Caco-2 (cell line): Measurements from ENCODE around the gene CTNND2. TPM values are rescaled to one million over a fixed set of nuclear protein-coding genes. Genes with fewer than 3 reads are reported as not detected.

Experiments
- BruUV-seq: library from RNA; stranded (reverse); fragments of 400-500 nt; replicated peaks from 2 replicates; lab custom pipeline; 2021; lab: Mats Ljungman, UMichigan
- CTCF ChIA-PET: fragments of 300-600 bp; sonication (Branson Sonifier 250); formaldehyde crosslinking; loops from one replicate; lab custom pipeline; 2022; ENCODE audit warnings: antibody characterized with exemption; lab: Charles Lee
- POLR2A ChIA-PET: fragments of 300-600 bp; sonication (Branson Sonifier 250); formaldehyde crosslinking; loops from one replicate; lab custom pipeline; 2022; ENCODE audit warnings: antibody characterized with exemption; lab: Charles Lee
- DNase-seq, 2 experiments: peaks; one replicate each; pipeline versions ENCODE4 v3.0.0 to v3.0.0-alpha.2; 2020 to 2022
- H3K27me3 ChIP-seq: replicated peaks from 2 replicates; pipeline ENCODE4 v1.6.0; 2011; ENCODE audit warnings: low read length; ENCODE audit not compliant: control insufficient read depth, insufficient read depth
- H3K36me3 ChIP-seq: 2 replicates; pipeline ENCODE4 v1.5.1; 2011; ENCODE audit warnings: low read length; ENCODE audit not compliant: control insufficient read depth, insufficient read depth
- H3K4me1 ChIP-seq: fragments of 250-450 bp; sonication (Bioruptor Pico); 2 replicates; pipeline ENCODE4 v1.5.1; 2020; ENCODE audit warnings: mild to moderate bottlenecking
- H3K4me3 ChIP-seq: 2 replicates; pipeline ENCODE4 v1.5.1; 2011; ENCODE audit warnings: low read depth, mild to moderate bottlenecking, control low read depth, low read length
- H3K9me3 ChIP-seq: fragments of 250-450 bp; sonication (Bioruptor Pico); 2 replicates; pipeline ENCODE4 v1.5.1; 2020; ENCODE audit warnings: mild to moderate bottlenecking, moderate library complexity
- H3K27ac Mint-ChIP-seq: one replicate; pipeline ENCODE4 v1.8.0; 2022; ENCODE audit warnings: mixed read lengths; ENCODE audit not compliant: unreplicated experiment
- H3K27me3 Mint-ChIP-seq: one replicate; pipeline ENCODE4 v1.8.0; 2022; ENCODE audit warnings: mixed read lengths; ENCODE audit not compliant: insufficient read depth, unreplicated experiment
- H3K36me3 Mint-ChIP-seq: one replicate; pipeline ENCODE4 v1.8.0; 2022; ENCODE audit warnings: mild to moderate bottlenecking, mixed read lengths; ENCODE audit not compliant: insufficient read depth, unreplicated experiment
- H3K4me1 Mint-ChIP-seq: one replicate; pipeline ENCODE4 v1.8.0; 2022; ENCODE audit warnings: low read depth, mixed read lengths; ENCODE audit not compliant: unreplicated experiment
- H3K4me3 Mint-ChIP-seq: one replicate; pipeline ENCODE4 v1.8.0; 2022; ENCODE audit warnings: mild to moderate bottlenecking, moderate library complexity, mixed read lengths; ENCODE audit not compliant: unreplicated experiment
- H3K9me3 Mint-ChIP-seq: one replicate; pipeline ENCODE4 v1.8.0; 2022; ENCODE audit warnings: mixed read lengths; ENCODE audit not compliant: unreplicated experiment
- intact Hi-C: fragments of 100-400 bp; cut with micrococcal nuclease; formaldehyde crosslinking; loops from one replicate; pipeline ENCODE4 v1.10.0; 2022; ENCODE audit not compliant: unreplicated experiment
- total RNA-seq: library from RNA; stranded (reverse); gene quantifications from 2 replicates; pipeline ENCODE4 v1.2.3, GENCODE V29; 2022
- TF ChIP-seq, protein P1 (sequence below), 2 experiments: fragments of 200-600 bp in 1 of 2; IDR thresholded peaks; 1 replicate in 1 of 2; 2 replicates in 1 of 2; pipeline versions ENCODE4 v1.5.1 to v1.8.0; 2011 to 2022; ENCODE audit warnings: antibody characterized with exemption in 1 of 2, control low read depth in 1 of 2, inconsistent platforms in 1 of 2, low read depth in 1 of 2, low read length in 1 of 2, mild to moderate bottlenecking in 1 of 2, moderate library complexity in 1 of 2; ENCODE audit not compliant: insufficient read depth in 1 of 2, severe bottlenecking in 1 of 2, unreplicated experiment in 1 of 2

CTNND2 gene
- total RNA-seq, 1 experiment from 2014 or later = 0.32 TPM

GRCh38 chr5:11584017-11584416 is 320.2 kb downstream of the CTNND2 start:
- CTCF ChIA-PET = no interaction called here
- Histone ChIP-seq H3K4me3 (no peak overlapping the region), H3K36me3 (no peaks in the 10 kb centered on the region), H3K27me3 (no peaks in the 10 kb centered on the region), H3K9me3 (no peaks in the 10 kb centered on the region), H3K4me1 (no peaks in the 10 kb centered on the region)
- Mint-ChIP-seq H3K4me3 (no peak overlapping the region), H3K36me3 (no peaks in the 10 kb centered on the region), H3K27me3 (no peaks in the 10 kb centered on the region), H3K9me3 (no peaks in the 10 kb centered on the region), H3K27ac (no peak overlapping the region), H3K4me1 (no peaks in the 10 kb centered on the region)
- no TSS peak for BruUV-seq
- POLR2A ChIA-PET = no interaction called here
- TF ChIP-seq, protein P1, sequence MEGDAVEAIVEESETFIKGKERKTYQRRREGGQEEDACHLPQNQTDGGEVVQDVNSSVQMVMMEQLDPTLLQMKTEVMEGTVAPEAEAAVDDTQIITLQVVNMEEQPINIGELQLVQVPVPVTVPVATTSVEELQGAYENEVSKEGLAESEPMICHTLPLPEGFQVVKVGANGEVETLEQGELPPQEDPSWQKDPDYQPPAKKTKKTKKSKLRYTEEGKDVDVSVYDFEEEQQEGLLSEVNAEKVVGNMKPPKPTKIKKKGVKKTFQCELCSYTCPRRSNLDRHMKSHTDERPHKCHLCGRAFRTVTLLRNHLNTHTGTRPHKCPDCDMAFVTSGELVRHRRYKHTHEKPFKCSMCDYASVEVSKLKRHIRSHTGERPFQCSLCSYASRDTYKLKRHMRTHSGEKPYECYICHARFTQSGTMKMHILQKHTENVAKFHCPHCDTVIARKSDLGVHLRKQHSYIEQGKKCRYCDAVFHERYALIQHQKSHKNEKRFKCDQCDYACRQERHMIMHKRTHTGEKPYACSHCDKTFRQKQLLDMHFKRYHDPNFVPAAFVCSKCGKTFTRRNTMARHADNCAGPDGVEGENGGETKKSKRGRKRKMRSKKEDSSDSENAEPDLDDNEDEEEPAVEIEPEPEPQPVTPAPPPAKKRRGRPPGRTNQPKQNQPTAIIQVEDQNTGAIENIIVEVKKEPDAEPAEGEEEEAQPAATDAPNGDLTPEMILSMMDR (IDR thresholded peaks at IDR 0.05; ENCODE audit: insufficient read depth in 1 of 2, low read depth in 1 of 2, low read length in 1 of 2, severe bottlenecking in 1 of 2, unreplicated experiment in 1 of 2) = no peak
- no peak for DNase-seq
- intact Hi-C loops = no loop called here

- no peak for DNase-seq
- Histone ChIP-seq H3K4me1 (no peaks in the 10 kb centered on the region), H3K4me3 (no peak overlapping the region), H3K27me3 (no peaks in the 10 kb centered on the region; the same call in 1 of the 2 replicates), H3K9me3 (no peaks in the 10 kb centered on the region), H3K36me3 (no peaks in the 10 kb centered on the region)
- H3K4me1 Mint-ChIP-seq = no peaks in the 10 kb centered on the region
- no peak overlapping the region for H3K27ac Mint-ChIP-seq
- no peaks in the 10 kb centered on the region for H3K27me3 Mint-ChIP-seq
- H3K4me3 Mint-ChIP-seq = no peak overlapping the region
- CTCF ChIA-PET = no interaction called here
- no peaks in the 10 kb centered on the region for H3K9me3 Mint-ChIP-seq
- no TSS peak for BruUV-seq
- TF ChIP-seq, protein P1 (IDR thresholded peaks at IDR 0.05; ENCODE audit: insufficient read depth in 1 of 2, low read depth in 1 of 2, low read length in 1 of 2, severe bottlenecking in 1 of 2, unreplicated experiment in 1 of 2) = no peak
- POLR2A ChIA-PET = no interaction called here
- intact Hi-C loops = no loop called here
- no peaks in the 10 kb centered on the region for H3K36me3 Mint-ChIP-seq
Measured at GRCh38 chr5:11579351-11579750, 324.9 kb downstream of the CTNND2 start.

DNA sequence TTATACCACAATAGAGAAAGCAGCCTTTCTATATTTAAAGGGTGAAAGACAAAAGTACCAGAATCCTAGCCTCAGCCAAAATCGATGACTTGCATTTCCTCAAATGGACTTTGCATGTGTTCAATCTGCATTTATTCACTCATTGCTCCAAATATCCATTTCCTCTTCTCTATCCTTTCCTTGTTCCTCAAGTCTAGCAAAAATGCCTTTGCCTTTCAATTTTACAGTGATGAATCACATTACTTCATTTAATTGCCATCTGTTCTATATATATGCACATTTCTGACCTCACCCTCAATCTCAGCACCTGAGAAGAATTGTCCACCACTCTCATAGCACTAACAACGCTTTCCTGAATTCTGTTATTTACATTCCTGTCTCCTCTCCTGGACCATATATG is 329.5 kb downstream of the CTNND2 start:
- no peaks in the 10 kb centered on the region for H3K4me1 ChIP-seq
- no peaks in the 10 kb centered on the region for H3K27me3 Mint-ChIP-seq
- intact Hi-C loops = no loop called here
- H3K36me3 ChIP-seq = no peaks in the 10 kb centered on the region
- H3K9me3 ChIP-seq = no peaks in the 10 kb centered on the region
- H3K27me3 ChIP-seq = no peaks in the 10 kb centered on the region; the same call in 1 of the 2 replicates
- no peaks in the 10 kb centered on the region for H3K9me3 Mint-ChIP-seq
- ChIA-PET CTCF (no interaction called here), POLR2A (no interaction called here)
- H3K4me3 ChIP-seq = no peak overlapping the region
- H3K36me3 Mint-ChIP-seq = no peaks in the 10 kb centered on the region
- H3K4me3 Mint-ChIP-seq = no peak overlapping the region
- H3K27ac Mint-ChIP-seq = no peak overlapping the region
- H3K4me1 Mint-ChIP-seq = no peaks in the 10 kb centered on the region
- no TSS peak for BruUV-seq
- no peak for DNase-seq
- TF ChIP-seq, protein P1 (IDR thresholded peaks at IDR 0.05; ENCODE audit: insufficient read depth in 1 of 2, low read depth in 1 of 2, low read length in 1 of 2, severe bottlenecking in 1 of 2, unreplicated experiment in 1 of 2) = no peak
